Testis (tissue), 2 donors: ENCODE results near the gene PPFIBP1.

Experiments
- CTCF ChIP-seq, 3 experiments: fragments of 450-650 bp in 2 of 3; fragments of 200-600 bp in 1 of 3; sonication (generic) in 1 of 3; IDR thresholded peaks; one replicate each; pipeline ENCODE4 v1.5.1; 2016 to 2019; ENCODE audit warnings: antibody characterized with exemption in 3 of 3, mild to moderate bottlenecking in 2 of 3, moderate library complexity in 1 of 3
- POLR2A ChIP-seq: fragments of 450-650 bp; IDR thresholded peaks from one replicate; pipeline ENCODE4 v1.6.1; 2017; ENCODE audit warnings: antibody characterized with exemption, mild to moderate bottlenecking, moderate library complexity

GRCh38 chr12:27502021-27502435 is 22.0 kb upstream of the PPFIBP1 start:
- TF ChIP-seq CTCF (IDR thresholded peaks at IDR 0.05) (no peak), POLR2A (no peak)
